ENCODE data around the gene WDR17.

- no peak for TF ChIP-seq ZNF274 (IDR thresholded peaks at IDR 0.05; ENCODE audit: low read depth, low read length)
- TF ChIP-seq YY1 (IDR thresholded peaks at IDR 0.05; ENCODE audit: insufficient read depth, insufficient read length), result no peak
- TF ChIP-seq SUZ12 (IDR thresholded peaks at IDR 0.05; ENCODE audit: extremely low read depth, insufficient read depth, insufficient read length), result no peak
Observed at GRCh38 chr4:176099314-176099713, 33.7 kb downstream of the WDR17 start.
